ENCODE results near the gene GPX3. TPM values are rescaled to one million over a fixed set of nuclear protein-coding genes. Genes with fewer than 3 reads are reported as not detected.

GPX3 gene
- total RNA-seq, 1 experiment from 2014 or later: 20.4 TPM

DNA sequence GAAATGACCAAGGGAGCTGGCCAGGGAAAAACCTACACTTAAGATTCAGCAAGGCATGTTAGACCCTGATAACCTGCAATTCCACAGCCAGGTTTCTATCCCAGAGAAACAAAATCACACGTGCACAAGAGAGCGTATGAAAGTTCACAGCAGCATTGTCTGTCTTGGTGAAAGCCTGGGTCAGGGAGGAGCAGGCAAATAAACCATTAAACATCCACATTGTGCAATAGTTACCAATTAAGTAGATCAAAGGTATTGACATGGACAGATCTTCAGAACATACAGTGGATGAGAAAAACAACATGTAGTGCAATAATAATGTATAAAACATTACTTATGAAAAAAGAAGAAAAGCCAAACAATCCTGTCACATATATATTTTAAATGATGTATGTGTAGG is 15.9 kb upstream of the GPX3 start:
- Histone ChIP-seq H3K27me3 (ENCODE audit: insufficient read depth, low read length) (no peaks in the 10 kb centered on the region), H2BK15ac (ENCODE audit: low read depth, low read length) (no peak overlapping the region), H2AFZ (ENCODE audit: low read length) (no peak overlapping the region), H2BK20ac (ENCODE audit: low read depth, low read length, poor library complexity, severe bottlenecking) (no peak overlapping the region), H3K4me1 (ENCODE audit: insufficient read depth, low read length) (no peaks in the 10 kb centered on the region), H2BK120ac (ENCODE audit: low read depth, low read length, poor library complexity, severe bottlenecking) (no peak overlapping the region), H4K8ac (replicated peaks; ENCODE audit: insufficient read length, low read depth, low read length) (no peak overlapping the region), H2BK12ac (ENCODE audit: insufficient read length, low read depth, low read length) (no peak overlapping the region), H2BK5ac (ENCODE audit: insufficient read length, low read length) (no peak overlapping the region), H3K79me1 (ENCODE audit: insufficient read depth, low read depth, low read length, poor library complexity, severe bottlenecking) (no peaks in the 10 kb centered on the region), H3K14ac (ENCODE audit: insufficient read depth, low read length) (no peak overlapping the region), H2AK5ac (ENCODE audit: insufficient read length, low read length) (no peak overlapping the region), H3T11ph (ENCODE audit: low read length) (no peak overlapping the region), H3K4me2 (ENCODE audit: insufficient read depth, insufficient read length, low read length) (no peak overlapping the region), H3K9ac (ENCODE audit: extremely low read depth, insufficient read length, low read length) (no peak overlapping the region), H3K4ac (ENCODE audit: low read depth, low read length) (no peak overlapping the region), H3K23ac (ENCODE audit: insufficient read length, low read depth, low read length) (no peak overlapping the region), H3K27ac (ENCODE audit: insufficient read length, low read depth, low read length) (no peak overlapping the region), H3K18ac (ENCODE audit: insufficient read length, low read depth, low read length) (no peak overlapping the region), H3K9me3 (ENCODE audit: control insufficient read depth, low read depth, low read length) (no peaks in the 10 kb centered on the region), H4K5ac (ENCODE audit: insufficient read length, low read depth, low read length) (no peak overlapping the region), H3K56ac (ENCODE audit: insufficient read length, low read depth, low read length) (no peak overlapping the region), H3K23me2 (ENCODE audit: insufficient read length, low read depth, low read length, poor library complexity, severe bottlenecking) (no peaks in the 10 kb centered on the region), H3K79me2 (ENCODE audit: insufficient read depth, low read length) (no peaks in the 10 kb centered on the region), H4K91ac (ENCODE audit: insufficient read length, low read depth, low read length) (no peak overlapping the region), H4K20me1 (ENCODE audit: control insufficient read depth, insufficient read depth, insufficient read length) (no peaks in the 10 kb centered on the region)
- Mint-ChIP-seq H3K27ac (no peak overlapping the region), H3K4me1 (peaks cover 7 to 8% of the 10 kb centered on the region in 2 experiments), H3K9me3 (no peaks in the 10 kb centered on the region), H3K27me3 (ENCODE audit: low read depth) (peaks cover 3% of the 10 kb centered on the region), H3K36me3 (ENCODE audit: insufficient read depth in 1 of 3, low read depth in 3 of 3) (no peaks in the 10 kb centered on the region; a peak in 1 of 7 replicates), H3K4me3 (no peak overlapping the region)
- DNase-seq: no peak
- TF ChIP-seq, protein P1, sequence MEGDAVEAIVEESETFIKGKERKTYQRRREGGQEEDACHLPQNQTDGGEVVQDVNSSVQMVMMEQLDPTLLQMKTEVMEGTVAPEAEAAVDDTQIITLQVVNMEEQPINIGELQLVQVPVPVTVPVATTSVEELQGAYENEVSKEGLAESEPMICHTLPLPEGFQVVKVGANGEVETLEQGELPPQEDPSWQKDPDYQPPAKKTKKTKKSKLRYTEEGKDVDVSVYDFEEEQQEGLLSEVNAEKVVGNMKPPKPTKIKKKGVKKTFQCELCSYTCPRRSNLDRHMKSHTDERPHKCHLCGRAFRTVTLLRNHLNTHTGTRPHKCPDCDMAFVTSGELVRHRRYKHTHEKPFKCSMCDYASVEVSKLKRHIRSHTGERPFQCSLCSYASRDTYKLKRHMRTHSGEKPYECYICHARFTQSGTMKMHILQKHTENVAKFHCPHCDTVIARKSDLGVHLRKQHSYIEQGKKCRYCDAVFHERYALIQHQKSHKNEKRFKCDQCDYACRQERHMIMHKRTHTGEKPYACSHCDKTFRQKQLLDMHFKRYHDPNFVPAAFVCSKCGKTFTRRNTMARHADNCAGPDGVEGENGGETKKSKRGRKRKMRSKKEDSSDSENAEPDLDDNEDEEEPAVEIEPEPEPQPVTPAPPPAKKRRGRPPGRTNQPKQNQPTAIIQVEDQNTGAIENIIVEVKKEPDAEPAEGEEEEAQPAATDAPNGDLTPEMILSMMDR (conservative IDR thresholded peaks at IDR 0.05): no peak
- no CpG with 5 or more reads among the region's 2 CpGs for WGBS (ENCODE audit: extremely low coverage, insufficient read length, low lambda C conversion rate)

Measured in H9 (cell line).